HG03575 (cell line): Measurements from ENCODE around the gene CHST10.

Experiments
- ATAC-seq: cut with Tn5 transposase; IDR thresholded peaks from one replicate; pipeline ENCODE4 v1.9.1; 2021; ENCODE audit not compliant: unreplicated experiment, insufficient number of reproducible peaks, low FRiP score; ENCODE audit errors: extremely low read depth

Gene CHST10

GRCh38 chr2:100418406-100418962 is 1.0 kb upstream of the CHST10 start:
- no peak for ATAC-seq

- ATAC-seq = no peak
Measured at GRCh38 chr2:100417711-100418124, 250 bp upstream of the CHST10 start.

- no peak for ATAC-seq
Measured at GRCh38 chr2:100416397-100416934, 1.0 kb downstream of the CHST10 start.

- ATAC-seq = no peak
Measured at GRCh38 chr2:100413571-100413970, 3.9 kb downstream of the CHST10 start.

GRCh38 chr2:100412881-100413321 is 4.6 kb downstream of the CHST10 start:
- ATAC-seq = no peak

GRCh38 chr2:100412466-100412865 is 5.0 kb downstream of the CHST10 start:
- ATAC-seq = no peak

GRCh38 chr2:100411841-100412292 is 5.6 kb downstream of the CHST10 start:
- no peak for ATAC-seq

- ATAC-seq = no peak
Measured at GRCh38 chr2:100409975-100410647, 7.4 kb downstream of the CHST10 start.

- ATAC-seq = no peak
Measured at GRCh38 chr2:100409461-100409860, 8.0 kb downstream of the CHST10 start.

GRCh38 chr2:100408941-100409340 is 8.5 kb downstream of the CHST10 start:
- no peak for ATAC-seq

GRCh38 chr2:100408104-100408503 is 9.4 kb downstream of the CHST10 start:
- no peak for ATAC-seq

- ATAC-seq = no peak
Measured at GRCh38 chr2:100407563-100407962, 9.9 kb downstream of the CHST10 start.

GRCh38 chr2:100407073-100407472 is 10.4 kb downstream of the CHST10 start:
- no peak for ATAC-seq

GRCh38 chr2:100406120-100406508 is 11.4 kb downstream of the CHST10 start:
- no peak for ATAC-seq

- ATAC-seq = no peak
Measured at GRCh38 chr2:100405403-100406119, 11.9 kb downstream of the CHST10 start.

- no peak for ATAC-seq
Measured at GRCh38 chr2:100404411-100404810, 13.1 kb downstream of the CHST10 start.

- ATAC-seq = no peak
Measured at GRCh38 chr2:100403722-100404121, 13.7 kb downstream of the CHST10 start.

GRCh38 chr2:100401268-100401667 is 16.2 kb downstream of the CHST10 start:
- no peak for ATAC-seq

- no peak for ATAC-seq
Measured at GRCh38 chr2:100399714-100400113, 17.8 kb downstream of the CHST10 start.

GRCh38 chr2:100397976-100398375 is 19.5 kb downstream of the CHST10 start:
- no peak for ATAC-seq
